ENCODE results near the gene PAK1. TPM values are rescaled to one million over a fixed set of nuclear protein-coding genes. Genes with fewer than 3 reads are reported as not detected.

The PAK1 gene
- total RNA-seq, 3 donors from 2014 or later (not counting 1 experiment from before 2014, with no cell fraction given) = 18.8 to 27.3 (median 20.4) TPM

GRCh38 chr11:77320351-77320750 lies 153.5 kb downstream of the PAK1 start:
- no peaks in the 10 kb centered on the region for H3K9me3 Mint-ChIP-seq
- Histone ChIP-seq H3K4me1 (ENCODE audit: control insufficient read depth, insufficient read depth, low read length) (no peaks in the 10 kb centered on the region), H3K9me3 (ENCODE audit: control insufficient read depth, insufficient read depth, low read length) (no peaks in the 10 kb centered on the region), H3K27ac (ENCODE audit: low read length) (no peak overlapping the region), H3K36me3 (ENCODE audit: control insufficient read depth, insufficient read depth, low read length) (peaks cover 3% of the 10 kb centered on the region), H3K4me3 (ENCODE audit: low read length) (no peak overlapping the region), H3K27me3 (ENCODE audit: control insufficient read depth, insufficient read depth, low read length) (no peaks in the 10 kb centered on the region)
- ATAC-seq = no peak
- peaks cover 11% of the 10 kb centered on the region for H3K36me3 Mint-ChIP-seq
- H3K4me1 Mint-ChIP-seq = no peaks in the 10 kb centered on the region
- intact Hi-C loops (cut with micrococcal nuclease) = no loop called here
- TF ChIP-seq CTCF (IDR thresholded peaks at IDR 0.05) = no peak
- no peak overlapping the region for H3K27ac Mint-ChIP-seq
- DNase-seq = no peak
- 95% methylated on average over 1 of the region's 1 CpG for whole genome bisulfite sequencing (ENCODE audit: insufficient coverage)
- H3K27me3 Mint-ChIP-seq (ENCODE audit: low read depth in 2 of 2) = peaks cover 0 to 11% of the 10 kb centered on the region in 2 donors
- H3K4me3 Mint-ChIP-seq = no peak overlapping the region

GRCh38 chr11:77318600-77318999 lies 155.3 kb downstream of the PAK1 start:
- H3K4me1 Mint-ChIP-seq = no peaks in the 10 kb centered on the region
- Histone ChIP-seq H3K27ac (ENCODE audit: low read length) (no peak overlapping the region), H3K36me3 (ENCODE audit: control insufficient read depth, insufficient read depth, low read length) (no peaks in the 10 kb centered on the region), H3K4me3 (ENCODE audit: low read length) (no peak overlapping the region), H3K4me1 (ENCODE audit: control insufficient read depth, insufficient read depth, low read length) (no peaks in the 10 kb centered on the region), H3K27me3 (ENCODE audit: control insufficient read depth, insufficient read depth, low read length) (no peaks in the 10 kb centered on the region), H3K9me3 (ENCODE audit: control insufficient read depth, insufficient read depth, low read length) (no peaks in the 10 kb centered on the region)
- H3K9me3 Mint-ChIP-seq = no peaks in the 10 kb centered on the region
- no peak overlapping the region for H3K4me3 Mint-ChIP-seq
- WGBS (ENCODE audit: insufficient coverage) = 88% methylated on average over 2 of the region's 2 CpGs
- peaks cover 0 to 11% of the 10 kb centered on the region in 2 donors for H3K27me3 Mint-ChIP-seq (ENCODE audit: low read depth in 2 of 2)
- DNase-seq = no peak
- ATAC-seq = no peak
- no peak overlapping the region for H3K27ac Mint-ChIP-seq
- H3K36me3 Mint-ChIP-seq = peaks cover 11% of the 10 kb centered on the region
- no peak for TF ChIP-seq CTCF (IDR thresholded peaks at IDR 0.05)
- intact Hi-C loops (cut with micrococcal nuclease) = no loop called here

- no peaks in the 10 kb centered on the region for H3K9me3 Mint-ChIP-seq
- ATAC-seq (no peak), DNase-seq (no peak)
- Histone ChIP-seq H3K27me3 (ENCODE audit: control insufficient read depth, insufficient read depth, low read length) (no peaks in the 10 kb centered on the region), H3K4me1 (ENCODE audit: control insufficient read depth, insufficient read depth, low read length) (no peaks in the 10 kb centered on the region), H3K9me3 (ENCODE audit: control insufficient read depth, insufficient read depth, low read length) (no peaks in the 10 kb centered on the region), H3K36me3 (ENCODE audit: control insufficient read depth, insufficient read depth, low read length) (no peaks in the 10 kb centered on the region), H3K4me3 (ENCODE audit: low read length) (no peak overlapping the region), H3K27ac (ENCODE audit: low read length) (no peak overlapping the region)
- TF ChIP-seq CTCF (IDR thresholded peaks at IDR 0.05) = no peak
- H3K27ac Mint-ChIP-seq = no peak overlapping the region
- intact Hi-C loops (cut with micrococcal nuclease) = no loop called here
- H3K27me3 Mint-ChIP-seq (ENCODE audit: low read depth in 2 of 2) = peaks cover 3 to 17% of the 10 kb centered on the region in 2 donors
- H3K4me1 Mint-ChIP-seq = no peaks in the 10 kb centered on the region
- H3K4me3 Mint-ChIP-seq = no peak overlapping the region
- 78% methylated on average over 5 of the region's 5 CpGs for WGBS (ENCODE audit: insufficient coverage)
- H3K36me3 Mint-ChIP-seq = no peaks in the 10 kb centered on the region
These were observed 157.1 kb downstream of the PAK1 start for GRCh38 chr11:77316733-77317342.

GRCh38 chr11:77312107-77312506 lies 161.8 kb downstream of the PAK1 start:
- Histone ChIP-seq H3K4me1 (ENCODE audit: control insufficient read depth, insufficient read depth, low read length) (no peaks in the 10 kb centered on the region), H3K4me3 (ENCODE audit: low read length) (no peak overlapping the region), H3K9me3 (ENCODE audit: control insufficient read depth, insufficient read depth, low read length) (no peaks in the 10 kb centered on the region), H3K36me3 (ENCODE audit: control insufficient read depth, insufficient read depth, low read length) (no peaks in the 10 kb centered on the region), H3K27me3 (ENCODE audit: control insufficient read depth, insufficient read depth, low read length) (no peaks in the 10 kb centered on the region), H3K27ac (ENCODE audit: low read length) (no peak overlapping the region)
- Mint-ChIP-seq H3K27me3 (ENCODE audit: low read depth in 2 of 2) (peaks cover 5 to 22% of the 10 kb centered on the region in 2 donors), H3K9me3 (no peaks in the 10 kb centered on the region), H3K27ac (no peak overlapping the region), H3K4me3 (no peak overlapping the region), H3K4me1 (no peaks in the 10 kb centered on the region), H3K36me3 (no peaks in the 10 kb centered on the region)
- no peak for TF ChIP-seq CTCF (IDR thresholded peaks at IDR 0.05)
- intact Hi-C loops (cut with micrococcal nuclease) = no loop called here
- DNase-seq (no peak), ATAC-seq (no peak)

Measured in natural killer cell (primary cell).